Endothelial cell of umbilical vein (primary cell): ENCODE data around the gene SSR2. TPM values are rescaled to one million over a fixed set of nuclear protein-coding genes. Genes with fewer than 3 reads are reported as not detected.
"Not testable (repeated sequence)": the region's sequence is repeated elsewhere in the genome, so short reads cannot be mapped to it uniquely, and the experiment has no call there.

Source experiments
- BruUV-seq: library from RNA; stranded (reverse); fragments of 400-500 nt; replicated peaks from 2 replicates; lab custom pipeline; 2021; lab: Mats Ljungman, UMichigan
- CTCF ChIA-PET: fragments of 300-600, 350-600 bp; sonication (Branson Sonifier 250); formaldehyde crosslinking; loops from one replicate; lab custom pipeline; 2021; ENCODE audit warnings: antibody characterized with exemption, inconsistent platforms; lab: Charles Lee
- POLR2A ChIA-PET: fragments of 300-600, 350-600 bp; sonication (Branson Sonifier 250); formaldehyde crosslinking; loops from one replicate; lab custom pipeline; 2021; ENCODE audit warnings: antibody characterized with exemption, inconsistent platforms; lab: Charles Lee
- DNase-seq: peaks from one replicate; pipeline ENCODE4 v3.0.0-alpha.2; 2011; ENCODE audit warnings: low read depth, low spot score
- FAIRE-seq: peaks from 2 replicates; lab custom pipeline; 2011; peaks lifted over from hg19 to GRCh38; lab: Jason Lieb, UNC
- H2AFZ ChIP-seq: 2 replicates; pipeline ENCODE4 v1.6.0; 2012; ENCODE audit warnings: low read depth, low read length, control low read depth, inconsistent platforms
- H3K27ac ChIP-seq: 2 replicates; pipeline ENCODE4 v1.5.1; 2011; ENCODE audit warnings: low read depth, mild to moderate bottlenecking, control low read depth, low read length, moderate library complexity; ENCODE audit not compliant: insufficient read depth
- H3K27me3 ChIP-seq, 2 experiments: 2 replicates each; pipeline versions ENCODE4 v1.6.0 to v1.6.1; 2011; ENCODE audit warnings: low read length in 2 of 2, mixed read lengths in 1 of 2; ENCODE audit not compliant: control insufficient read depth in 2 of 2, insufficient read depth in 2 of 2
- H3K36me3 ChIP-seq, 2 experiments: 2 replicates in 1 of 2; 3 replicates in 1 of 2; pipeline ENCODE4 v1.5.1; 2011; ENCODE audit warnings: low read length in 2 of 2, mild to moderate bottlenecking in 1 of 2, moderate library complexity in 1 of 2; ENCODE audit not compliant: control insufficient read depth in 2 of 2, insufficient read depth in 2 of 2; ENCODE audit errors: extremely low read depth in 1 of 2
- H3K4me1 ChIP-seq: 3 replicates; pipeline ENCODE4 v1.5.1; 2011; ENCODE audit warnings: mild to moderate bottlenecking, low read length; ENCODE audit not compliant: control insufficient read depth, insufficient read depth; ENCODE audit errors: extremely low read depth
- H3K4me2 ChIP-seq: 2 replicates; pipeline ENCODE4 v1.6.1; 2011; ENCODE audit warnings: low read length, control low read depth, mixed read lengths; ENCODE audit not compliant: insufficient read depth
- H3K4me3 ChIP-seq, 3 experiments: fragments of 200-600 bp in 1 of 3; sonication (generic), shearing (Covaris generic) in 1 of 3; replicated peaks in 1 of 3; 2 replicates each; pipeline ENCODE4 v1.5.1; 2011 to 2016; ENCODE audit warnings: control low read depth in 3 of 3, low read length in 3 of 3, mild to moderate bottlenecking in 2 of 3, inconsistent platforms in 1 of 3, low read depth in 1 of 3, moderate library complexity in 1 of 3; ENCODE audit not compliant: insufficient read depth in 1 of 3
- H3K79me2 ChIP-seq: 2 replicates; pipeline ENCODE4 v1.6.0; 2012; ENCODE audit warnings: low read length, inconsistent platforms; ENCODE audit not compliant: control insufficient read depth, insufficient read depth
- H3K9ac ChIP-seq: replicated peaks from 2 replicates; pipeline ENCODE3; 2011; ENCODE audit warnings: low read length, control low read depth; ENCODE audit not compliant: insufficient read depth; ENCODE audit errors: extremely low read depth
- H3K9me1 ChIP-seq: replicated peaks from 3 replicates; pipeline ENCODE4 v1.6.0; 2011; ENCODE audit warnings: mild to moderate bottlenecking, low read length; ENCODE audit not compliant: control insufficient read depth, insufficient read depth; ENCODE audit errors: extremely low read depth
- H3K9me3 ChIP-seq: replicated peaks from 2 replicates; pipeline ENCODE4 v1.5.1; 2012; ENCODE audit warnings: low read length, inconsistent platforms; ENCODE audit not compliant: control insufficient read depth, insufficient read depth
- H4K20me1 ChIP-seq: replicated peaks from 2 replicates; pipeline ENCODE3; 2011; ENCODE audit warnings: mild to moderate bottlenecking, low read length; ENCODE audit not compliant: control insufficient read depth, insufficient read depth; ENCODE audit errors: extremely low read depth
- GATA2 ChIP-seq: IDR thresholded peaks from 2 replicates; pipeline ENCODE4 v1.7.0; 2011; ENCODE audit warnings: low read depth, mild to moderate bottlenecking, moderate library complexity, mixed read lengths, low read length; ENCODE audit not compliant: insufficient read length, insufficient read depth
- JUN ChIP-seq: IDR thresholded peaks from 2 replicates; pipeline ENCODE4 v1.6.1; 2011; ENCODE audit warnings: borderline replicate concordance, low read depth; ENCODE audit not compliant: insufficient read length, insufficient read depth
- MAX ChIP-seq: IDR thresholded peaks from 2 replicates; pipeline ENCODE4 v1.6.1; 2011; ENCODE audit not compliant: insufficient read depth, insufficient read length
- MYC ChIP-seq: IDR thresholded peaks from one replicate; pipeline ENCODE4 v1.6.1; 2011; ENCODE audit warnings: mild to moderate bottlenecking, low read depth, low read length
- POLR2A ChIP-seq: IDR thresholded peaks from 2 replicates; pipeline ENCODE4 v1.6.1; 2012; ENCODE audit warnings: low read depth, mild to moderate bottlenecking, control low read depth, low read length
- POLR2AphosphoS5 ChIP-seq: IDR thresholded peaks from 2 replicates; pipeline ENCODE4 v1.6.1; 2012; ENCODE audit warnings: low read depth, mild to moderate bottlenecking, control low read depth, low read length, moderate library complexity; ENCODE audit not compliant: insufficient read depth
- dilution Hi-C: fragments of 300-500 bp; cut with MboI; formaldehyde crosslinking; loops from one replicate; pipeline ENCODE4 v1.15.0; 2019; ENCODE audit warnings: low sequenced_read_pairs; ENCODE audit not compliant: extremely low pct_ligation_motif_present
- intact Hi-C: fragments of 100-400 bp; cut with micrococcal nuclease; formaldehyde crosslinking; loops from one replicate; pipeline ENCODE4 v1.10.0; 2022
- polyA plus RNA-seq, 4 experiments: library from polyadenylated mRNA; depleted of rRNA in 3 of 4; stranded (reverse) in 3 of 4; unstranded in 1 of 4; fragments of >200 nt; gene quantifications; 2 replicates each; pipeline versions ENCODE4 v1.2.1 to v1.2.3, GENCODE V29; 2011 to 2012; ENCODE audit warnings: missing spikeins in 1 of 4
- total RNA-seq: library from RNA; stranded (reverse); gene quantifications from 2 replicates; pipeline ENCODE4 v1.2.3, GENCODE V29; 2021

The SSR2 gene
- total and polyA plus RNA-seq, 2 donors (not counting 3 experiments of a cell fraction or from before 2014, with no cell fraction given) = 362 to 1,787 TPM

- intact Hi-C loops, H3K9ac ChIP-seq, H3K4me2 ChIP-seq, H3K27me3 ChIP-seq, dilution Hi-C loops, H3K79me2 ChIP-seq, H3K4me1 ChIP-seq, DNase-seq, H3K9me1 ChIP-seq, H3K9me3 ChIP-seq, H3K4me3 ChIP-seq, H2AFZ ChIP-seq, BruUV-seq, POLR2A ChIA-PET, FAIRE-seq, H4K20me1 ChIP-seq, H3K27ac ChIP-seq, H3K36me3 ChIP-seq: not testable (repeated sequence)
- CTCF ChIA-PET = interaction anchor here (1.0 kb wide), 1 partner anchor 9 kb away, joined by 3 read pairs; no protein-coding TSS in a partner anchor
Measured at GRCh38 chr1:156034991-156035390, 14.2 kb upstream of the SSR2 start.

GRCh38 chr1:156033011-156033410 is 12.3 kb upstream of the SSR2 start:
- Histone ChIP-seq H3K27ac (no peak overlapping the region), H4K20me1 (no peaks in the 10 kb centered on the region), H3K27me3 (no peaks in the 10 kb centered on the region), H3K9ac (no peak overlapping the region), H3K9me1 (no peaks in the 10 kb centered on the region), H3K36me3 (peaks cover 0 to 6% of the 10 kb centered on the region in 2 experiments), H2AFZ (peak overlapping the region; percentile 42), H3K4me2 (no peak overlapping the region), H3K79me2 (no peaks in the 10 kb centered on the region), H3K4me1 (peaks cover 7% of the 10 kb centered on the region), H3K4me3 (no peak overlapping the region), H3K9me3 (no peaks in the 10 kb centered on the region)
- TF ChIP-seq JUN (no peak), POLR2A (no peak), POLR2AphosphoS5 (no peak), MYC (no peak), MAX (no peak), GATA2 (no peak)
- dilution Hi-C loops (no loop called here), intact Hi-C loops (no loop called here)
- no TSS peak for BruUV-seq
- CTCF ChIA-PET = interaction anchor here (1.0 to 3.4 kb wide), 6 partner anchors 20 to 192 kb away, joined by 3 to 18 read pairs (median 4); partner anchors contain the start of gene UBQLN4
- DNase-seq = peak; percentile 63
- POLR2A ChIA-PET = no interaction called here
- FAIRE-seq = peak; percentile 69
